GM12878 (cell line): ENCODE results near the gene LHFPL2. TPM values are rescaled to one million over a fixed set of nuclear protein-coding genes. Genes with fewer than 3 reads are reported as not detected.

ENCODE experiments used
- ATAC-seq: fragments of 200-7000 bp; cut with Tn5 transposase; 3 replicates; pipeline ENCODE4 v1.9.1; 2020; ENCODE audit warnings: mild to moderate bottlenecking, moderate library complexity
- BruUV-seq: library from RNA; stranded (reverse); fragments of 400-500 nt; replicated peaks from 2 replicates; lab custom pipeline; 2021; lab: Mats Ljungman, UMichigan
- CTCF ChIA-PET: fragments of 300-600 bp; sonication (Branson Sonifier 250); formaldehyde crosslinking; extraction: SDS; loops from one replicate; lab custom pipeline; 2021; ENCODE audit warnings: inconsistent platforms; lab: Yijun Ruan, JAX
- POLR2A ChIA-PET: fragments of 350-600 bp; formaldehyde crosslinking; extraction: SDS; loops from one replicate; lab custom pipeline; 2021; ENCODE audit warnings: inconsistent platforms; lab: Charles Lee
- RAD21 ChIA-PET: fragments of 300-600 bp; sonication (Branson Sonifier 250); formaldehyde crosslinking; loops from one replicate; lab custom pipeline; 2023; ENCODE audit warnings: antibody characterized with exemption; ENCODE audit not compliant: unreplicated experiment; lab: Charles Lee
- SMC1A ChIA-PET: fragments of 300-600 bp; sonication (Branson Sonifier 250); formaldehyde crosslinking; loops from one replicate; lab custom pipeline; 2023; ENCODE audit not compliant: unreplicated experiment, uncharacterized antibody; lab: Charles Lee
- DNase-seq: peaks from one replicate; pipeline ENCODE4 v3.0.0-alpha.2; 2011; ENCODE audit warnings: low read depth, low spot score
- FAIRE-seq: peaks from 3 replicates; lab custom pipeline; 2011; peaks lifted over from hg19 to GRCh38; lab: Jason Lieb, UNC
- H2AFZ ChIP-seq: 2 replicates; pipeline ENCODE4 v1.6.0; 2011; ENCODE audit warnings: low read depth, low read length, control low read depth; ENCODE audit not compliant: control insufficient read depth
- H3K27ac ChIP-seq: 2 replicates; pipeline ENCODE4 v1.5.1; 2011; ENCODE audit warnings: control low read depth; ENCODE audit not compliant: control insufficient read depth, insufficient read depth
- H3K27me3 ChIP-seq, 2 experiments: replicated peaks in 1 of 2; 2 replicates each; pipeline versions ENCODE4 v1.6.0 to v1.6.1; 2011; ENCODE audit warnings: low read length in 1 of 2; ENCODE audit not compliant: control insufficient read depth in 2 of 2, insufficient read depth in 2 of 2
- H3K36me3 ChIP-seq, 2 experiments: 2 replicates each; pipeline ENCODE4 v1.5.1; 2011; ENCODE audit warnings: low read length in 1 of 2; ENCODE audit not compliant: control insufficient read depth in 2 of 2, insufficient read depth in 2 of 2
- H3K4me1 ChIP-seq: 2 replicates; pipeline ENCODE4 v1.6.1; 2011; ENCODE audit warnings: mild to moderate bottlenecking, low read length, moderate library complexity, mixed read lengths; ENCODE audit not compliant: control insufficient read depth, insufficient read depth
- H3K4me2 ChIP-seq: 2 replicates; pipeline ENCODE4 v1.6.0; 2011; ENCODE audit warnings: control low read depth; ENCODE audit not compliant: control insufficient read depth, insufficient read depth
- H3K4me3 ChIP-seq: fragments of 200-600 bp; sonication (generic); 2 replicates; pipeline ENCODE4 v1.5.1; 2016
- H3K79me2 ChIP-seq: 2 replicates; pipeline ENCODE4 v1.6.0; 2011; ENCODE audit warnings: low read length; ENCODE audit not compliant: control insufficient read depth, insufficient read depth
- H3K9ac ChIP-seq: 2 replicates; pipeline ENCODE4 v1.8.0; 2011; ENCODE audit warnings: low read length, control low read depth, mixed read lengths; ENCODE audit not compliant: control insufficient read depth, insufficient read depth
- H3K9me3 ChIP-seq: replicated peaks from 3 replicates; pipeline ENCODE4 v1.5.1; 2011; ENCODE audit warnings: mild to moderate bottlenecking, low read length; ENCODE audit not compliant: control insufficient read depth, insufficient read depth
- H4K20me1 ChIP-seq: 2 replicates; pipeline ENCODE4 v1.6.0; 2011; ENCODE audit not compliant: control insufficient read depth, insufficient read depth
- EED ChIP-seq: sonication (generic); IDR thresholded peaks from 2 replicates; pipeline ENCODE4 v1.6.1; 2016; ENCODE audit warnings: antibody characterized with exemption, low read depth
- EP300 ChIP-seq, 2 experiments: fragments of 150-350 bp in 1 of 2; IDR thresholded peaks; 2 replicates each; pipeline ENCODE4 v1.6.1; 2011 to 2012; ENCODE audit warnings: low read depth in 2 of 2, low read length in 2 of 2, borderline replicate concordance in 1 of 2, improper control_type of control experiment in 1 of 2, inconsistent platforms in 1 of 2; ENCODE audit not compliant: control insufficient read depth in 1 of 2
- FOXM1 ChIP-seq: IDR thresholded peaks from 2 replicates; pipeline ENCODE4 v1.6.1; 2012; ENCODE audit warnings: low read depth, mild to moderate bottlenecking, inconsistent platforms, low read length, moderate library complexity
- IRF5 ChIP-seq: fragments of 450-650 bp; IDR thresholded peaks from 2 replicates; pipeline ENCODE4 v1.6.1; 2017; ENCODE audit warnings: borderline replicate concordance
- KAT2A ChIP-seq: conservative IDR thresholded peaks from 2 replicates; pipeline ENCODE4 v1.6.1; 2011; ENCODE audit warnings: low read depth, low read length; ENCODE audit not compliant: control insufficient read depth
- KDM1A ChIP-seq: fragments of 200-600 bp; sonication (generic); IDR thresholded peaks from 2 replicates; pipeline ENCODE4 v1.6.1; 2016; ENCODE audit warnings: borderline replicate concordance
- SMAD5 ChIP-seq: IDR thresholded peaks from 2 replicates; pipeline ENCODE4 v1.6.1; 2016; ENCODE audit warnings: antibody characterized with exemption, low read depth
- USF1 ChIP-seq: IDR thresholded peaks from 2 replicates; pipeline ENCODE4 v1.6.1; 2011; ENCODE audit warnings: borderline replicate concordance, low read depth, mild to moderate bottlenecking, moderate library complexity, mixed read lengths, low read length; ENCODE audit not compliant: insufficient read depth; ENCODE audit errors: extremely low read length
- YBX1 ChIP-seq: fragments of 450-650 bp; IDR thresholded peaks from 2 replicates; pipeline ENCODE4 v1.6.1; 2016; ENCODE audit warnings: antibody characterized with exemption
- ZBED1 ChIP-seq: IDR thresholded peaks from 2 replicates; pipeline ENCODE4 v1.6.1; 2016; ENCODE audit warnings: borderline replicate concordance
- WGBS: methylation state at CpG from one replicate; pipeline ENCODE4 v1.1.6; 2016; ENCODE audit warnings: low lambda C conversion rate; ENCODE audit not compliant: insufficient replicate concordance, insufficient coverage; ENCODE audit errors: missing lambda C conversion rate; 5-methylcytosine and 5-hydroxymethylcytosine counted together
- in situ Hi-C: fragments of 300-500 bp; cut with MboI; formaldehyde crosslinking; loops from 9 replicates; pipeline ENCODE4 v1.14.3; 2018; ENCODE audit warnings: mixed read lengths
- intact Hi-C: fragments of 100-400 bp; cut with micrococcal nuclease; formaldehyde crosslinking; loops from one replicate; pipeline ENCODE4 v1.14.2; 2022; ENCODE audit not compliant: unreplicated experiment
- polyA plus RNA-seq, 11 experiments: library from polyadenylated mRNA; depleted of rRNA in 4 of 11; unstranded in 6 of 11; stranded (reverse) in 5 of 11; fragments of >200 nt; fragmentation: Nextera tagmentation in 4 of 11; fragmentation: Illumina TruSeq in 1 of 11; extraction: Ambion mirVana in 4 of 11; extraction: Trizol in 1 of 11; gene quantifications; 1 replicate in 1 of 11; 2 replicates in 10 of 11; pipeline versions ENCODE4 v1.2.1 to v1.2.3, GENCODE V29; 2011 to 2016; ENCODE audit warnings: inconsistent platforms in 2 of 11, missing spikeins in 2 of 11, low read depth in 1 of 11
- total RNA-seq, 4 experiments: library from RNA; depleted of rRNA in 3 of 4; stranded (reverse); fragments of >200 nt in 3 of 4; fragmentation: Illumina TruSeq in 1 of 4; extraction: Trizol in 1 of 4; gene quantifications; 2 replicates each; pipeline versions ENCODE4 v1.2.1 to v1.2.3, GENCODE V29; 2013 to 2021
- TF ChIP-seq, protein P1 (sequence below): IDR thresholded peaks from 2 replicates; pipeline ENCODE4 v1.6.1; 2012; ENCODE audit warnings: low read length, inconsistent platforms
- TF ChIP-seq, protein P2 (sequence below): fragments of 450-650 bp; IDR thresholded peaks from 2 replicates; pipeline ENCODE4 v1.6.1; 2018; ENCODE audit warnings: borderline replicate concordance, mild to moderate bottlenecking; ENCODE audit not compliant: partially characterized antibody

Gene LHFPL2
- total and polyA plus RNA-seq, 10 of the 15 experiments (the other 5 are each of a cell fraction or from before 2014, with no cell fraction given), result 4.1 to 21.8 (median 12.5) TPM

- TF ChIP-seq, protein P1, sequence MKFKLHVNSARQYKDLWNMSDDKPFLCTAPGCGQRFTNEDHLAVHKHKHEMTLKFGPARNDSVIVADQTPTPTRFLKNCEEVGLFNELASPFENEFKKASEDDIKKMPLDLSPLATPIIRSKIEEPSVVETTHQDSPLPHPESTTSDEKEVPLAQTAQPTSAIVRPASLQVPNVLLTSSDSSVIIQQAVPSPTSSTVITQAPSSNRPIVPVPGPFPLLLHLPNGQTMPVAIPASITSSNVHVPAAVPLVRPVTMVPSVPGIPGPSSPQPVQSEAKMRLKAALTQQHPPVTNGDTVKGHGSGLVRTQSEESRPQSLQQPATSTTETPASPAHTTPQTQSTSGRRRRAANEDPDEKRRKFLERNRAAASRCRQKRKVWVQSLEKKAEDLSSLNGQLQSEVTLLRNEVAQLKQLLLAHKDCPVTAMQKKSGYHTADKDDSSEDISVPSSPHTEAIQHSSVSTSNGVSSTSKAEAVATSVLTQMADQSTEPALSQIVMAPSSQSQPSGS, result no peak
- no peak for TF ChIP-seq KAT2A
- TF ChIP-seq IRF5, result no peak
- TF ChIP-seq EED, result no peak
- no peak for TF ChIP-seq SMAD5
- TF ChIP-seq KDM1A, result no peak
- no peak for TF ChIP-seq USF1
- TF ChIP-seq YBX1, result no peak
Measured at GRCh38 chr5:78537411-78537810, 111.2 kb downstream of the LHFPL2 start (continued).

GRCh38 chr5:78536661-78537196, 111.8 kb downstream of the LHFPL2 start:
- ChIA-PET POLR2A (interaction anchor here (1.2 kb wide), 1 partner anchor 69 kb away, joined by 3 read pairs; no protein-coding TSS in a partner anchor), CTCF (interaction anchor here (0.7 to 7.3 kb wide), 26 partner anchors 9 to 596 kb away, joined by 3 to 68 read pairs (median 4); no protein-coding TSS in a partner anchor), SMC1A (interaction anchor here (0.9 to 3.1 kb wide), 14 partner anchors 8 to 426 kb away, joined by 3 to 14 read pairs (median 5); no protein-coding TSS in a partner anchor), RAD21 (interaction anchor here (0.9 to 1.7 kb wide), 7 partner anchors 12 to 483 kb away, joined by 3 to 7 read pairs (median 3); no protein-coding TSS in a partner anchor)
- Histone ChIP-seq H3K9ac (no peak overlapping the region), H3K79me2 (no peaks in the 10 kb centered on the region), H3K27me3 (no peaks in the 10 kb centered on the region), H3K36me3 (no peaks in the 10 kb centered on the region; a peak in 1 of 4 replicates), H3K4me1 (peaks cover 5% of the 10 kb centered on the region), H3K27ac (no peak overlapping the region), H3K9me3 (no peaks in the 10 kb centered on the region), H2AFZ (no peak overlapping the region), H4K20me1 (no peaks in the 10 kb centered on the region), H3K4me3 (no peak overlapping the region), H3K4me2 (no peak overlapping the region)
- 72% methylated on average over 7 of the region's 7 CpGs for WGBS
- no peak for TF ChIP-seq FOXM1
- TF ChIP-seq, protein P2, sequence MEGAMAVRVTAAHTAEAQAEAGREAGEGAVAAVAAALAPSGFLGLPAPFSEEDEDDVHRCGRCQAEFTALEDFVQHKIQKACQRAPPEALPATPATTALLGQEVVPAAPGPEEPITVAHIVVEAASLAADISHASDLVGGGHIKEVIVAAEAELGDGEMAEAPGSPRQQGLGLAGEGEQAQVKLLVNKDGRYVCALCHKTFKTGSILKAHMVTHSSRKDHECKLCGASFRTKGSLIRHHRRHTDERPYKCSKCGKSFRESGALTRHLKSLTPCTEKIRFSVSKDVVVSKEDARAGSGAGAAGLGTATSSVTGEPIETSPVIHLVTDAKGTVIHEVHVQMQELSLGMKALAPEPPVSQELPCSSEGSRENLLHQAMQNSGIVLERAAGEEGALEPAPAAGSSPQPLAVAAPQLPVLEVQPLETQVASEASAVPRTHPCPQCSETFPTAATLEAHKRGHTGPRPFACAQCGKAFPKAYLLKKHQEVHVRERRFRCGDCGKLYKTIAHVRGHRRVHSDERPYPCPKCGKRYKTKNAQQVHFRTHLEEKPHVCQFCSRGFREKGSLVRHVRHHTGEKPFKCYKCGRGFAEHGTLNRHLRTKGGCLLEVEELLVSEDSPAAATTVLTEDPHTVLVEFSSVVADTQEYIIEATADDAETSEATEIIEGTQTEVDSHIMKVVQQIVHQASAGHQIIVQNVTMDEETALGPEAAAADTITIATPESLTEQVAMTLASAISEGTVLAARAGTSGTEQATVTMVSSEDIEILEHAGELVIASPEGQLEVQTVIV, result no peak
- no peak for TF ChIP-seq YBX1
- TF ChIP-seq EP300 (IDR thresholded peaks at IDR 0.05; ENCODE audit: borderline replicate concordance in 1 of 2, control insufficient read depth in 1 of 2, low read depth in 2 of 2, low read length in 2 of 2), result no peak
- TF ChIP-seq ZBED1, result no peak
- in situ Hi-C loops, result loop anchor here (5.0 kb wide), 1 partner anchor 431 kb away; no protein-coding TSS in a partner anchor
- intact Hi-C loops, result loop anchor here (5.0 kb wide), 1 partner anchor 351 kb away; no protein-coding TSS in a partner anchor
- ATAC-seq (no peak), FAIRE-seq (no peak), DNase-seq (no peak)
- BruUV-seq, result no TSS peak
